Peyer's patch (tissue), 4 donors: ENCODE data around the gene COL26A1. TPM values are rescaled to one million over a fixed set of nuclear protein-coding genes. Genes with fewer than 3 reads are reported as not detected.

ENCODE experiments used
- DNase-seq, 3 donors: peaks; one replicate each; pipeline ENCODE4 v3.0.0-alpha.2; 2017 to 2019
- H3K27ac ChIP-seq, 4 donors: fragments of 200-600 bp; sonication (generic); one replicate each; pipeline ENCODE4 v1.5.1; 2016 to 2019
- H3K27me3 ChIP-seq, 2 donors: fragments of 200-600 bp; sonication (generic); one replicate each; pipeline ENCODE4 v1.5.1; 2019
- H3K36me3 ChIP-seq, 3 donors: fragments of 200-600 bp; sonication (generic); one replicate each; pipeline ENCODE4 v1.5.1; 2016 to 2019
- H3K4me1 ChIP-seq, 4 donors: fragments of 200-600 bp; sonication (generic); one replicate each; pipeline ENCODE4 v1.5.1; 2016 to 2019
- H3K4me3 ChIP-seq, 4 donors: fragments of 200-600 bp; sonication (generic); 1 replicate in 3 of 4; 2 replicates in 1 of 4; pipeline ENCODE4 v1.5.1; 2016 to 2019; ENCODE audit warnings: mild to moderate bottlenecking in 1 of 4
- H3K9me3 ChIP-seq, 4 donors: fragments of 200-600 bp; sonication (generic); one replicate each; pipeline ENCODE4 v1.5.1; 2016 to 2019; ENCODE audit warnings: mild to moderate bottlenecking in 1 of 4
- POLR2A ChIP-seq, 2 donors: fragments of 450-650 bp; IDR thresholded peaks; one replicate each; pipeline ENCODE4 v1.5.1; 2017; ENCODE audit warnings: antibody characterized with exemption in 2 of 2, mild to moderate bottlenecking in 2 of 2, moderate library complexity in 2 of 2
- total RNA-seq, 4 donors: library from RNA; depleted of rRNA; stranded (reverse); fragments of >200 nt; gene quantifications; one replicate each; pipeline ENCODE4 v1.1.0, GENCODE V29; 2016
- TF ChIP-seq, protein P1 (sequence below), 6 experiments: fragments of 450-650 bp in 4 of 6; fragments of 200-600 bp in 2 of 6; sonication (generic) in 1 of 6; IDR thresholded peaks; one replicate each; pipeline ENCODE4 v1.5.1; 2017 to 2019; ENCODE audit warnings: antibody characterized with exemption in 6 of 6, mild to moderate bottlenecking in 3 of 6, moderate library complexity in 1 of 6

The COL26A1 gene
- total RNA-seq, 4 donors from 2014 or later: not detected

DNA sequence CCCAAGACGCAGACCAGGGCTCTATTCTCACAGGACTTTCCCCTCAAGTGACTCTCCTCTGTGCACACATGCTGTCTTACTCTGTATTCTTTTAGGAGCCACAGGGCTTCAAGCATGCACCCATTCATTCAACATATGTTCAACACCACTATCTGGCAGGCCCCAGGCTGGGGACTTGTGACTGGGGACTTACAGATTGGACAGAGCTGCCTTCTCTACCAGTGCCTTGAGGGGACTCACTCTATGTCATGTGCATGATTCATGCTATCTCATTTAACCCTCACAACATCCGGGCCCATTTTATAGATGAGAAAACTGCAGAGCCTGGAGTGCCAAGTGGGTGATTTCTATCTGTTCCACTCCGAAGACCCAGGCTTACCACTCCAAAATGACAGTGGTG, 232.1 kb downstream of the COL26A1 start:
- TF ChIP-seq, protein P1, sequence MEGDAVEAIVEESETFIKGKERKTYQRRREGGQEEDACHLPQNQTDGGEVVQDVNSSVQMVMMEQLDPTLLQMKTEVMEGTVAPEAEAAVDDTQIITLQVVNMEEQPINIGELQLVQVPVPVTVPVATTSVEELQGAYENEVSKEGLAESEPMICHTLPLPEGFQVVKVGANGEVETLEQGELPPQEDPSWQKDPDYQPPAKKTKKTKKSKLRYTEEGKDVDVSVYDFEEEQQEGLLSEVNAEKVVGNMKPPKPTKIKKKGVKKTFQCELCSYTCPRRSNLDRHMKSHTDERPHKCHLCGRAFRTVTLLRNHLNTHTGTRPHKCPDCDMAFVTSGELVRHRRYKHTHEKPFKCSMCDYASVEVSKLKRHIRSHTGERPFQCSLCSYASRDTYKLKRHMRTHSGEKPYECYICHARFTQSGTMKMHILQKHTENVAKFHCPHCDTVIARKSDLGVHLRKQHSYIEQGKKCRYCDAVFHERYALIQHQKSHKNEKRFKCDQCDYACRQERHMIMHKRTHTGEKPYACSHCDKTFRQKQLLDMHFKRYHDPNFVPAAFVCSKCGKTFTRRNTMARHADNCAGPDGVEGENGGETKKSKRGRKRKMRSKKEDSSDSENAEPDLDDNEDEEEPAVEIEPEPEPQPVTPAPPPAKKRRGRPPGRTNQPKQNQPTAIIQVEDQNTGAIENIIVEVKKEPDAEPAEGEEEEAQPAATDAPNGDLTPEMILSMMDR (IDR thresholded peaks at IDR 0.05): no peak
- TF ChIP-seq POLR2A (IDR thresholded peaks at IDR 0.05): no peak
- no peak overlapping the region for H3K4me3 ChIP-seq
- no peaks in the 10 kb centered on the region for H3K9me3 ChIP-seq
- no peak for DNase-seq
- no peaks in the 10 kb centered on the region for H3K4me1 ChIP-seq
- no peak overlapping the region for H3K27ac ChIP-seq
- no peaks in the 10 kb centered on the region for H3K27me3 ChIP-seq
- no peaks in the 10 kb centered on the region for H3K36me3 ChIP-seq

DNA sequence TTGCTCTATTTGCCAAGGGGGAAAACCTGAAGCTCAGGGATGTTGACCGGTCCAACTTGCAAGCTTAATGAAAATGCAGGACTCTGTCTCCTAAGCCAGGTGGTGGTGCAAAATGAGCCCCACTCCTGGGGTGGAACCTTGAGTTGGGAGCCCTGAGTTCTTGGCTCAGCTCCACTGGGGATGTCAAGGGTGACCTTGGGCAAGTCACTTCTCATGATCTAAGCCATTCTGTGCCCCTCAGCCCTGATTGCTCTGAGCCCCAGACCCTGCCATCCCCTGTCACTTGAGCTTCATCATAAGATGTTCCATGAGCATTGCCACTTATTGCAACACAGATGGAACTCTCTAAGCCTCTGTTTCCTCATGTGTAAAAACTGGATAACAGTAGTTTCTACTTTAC, 232.6 kb downstream of the COL26A1 start:
- Histone ChIP-seq H3K36me3 (no peaks in the 10 kb centered on the region), H3K4me1 (no peaks in the 10 kb centered on the region), H3K4me3 (no peak overlapping the region), H3K27ac (no peak overlapping the region), H3K9me3 (no peaks in the 10 kb centered on the region), H3K27me3 (no peaks in the 10 kb centered on the region)
- DNase-seq: no peak
- TF ChIP-seq POLR2A (IDR thresholded peaks at IDR 0.05): no peak
- TF ChIP-seq, protein P1 (IDR thresholded peaks at IDR 0.05): no peak

DNA sequence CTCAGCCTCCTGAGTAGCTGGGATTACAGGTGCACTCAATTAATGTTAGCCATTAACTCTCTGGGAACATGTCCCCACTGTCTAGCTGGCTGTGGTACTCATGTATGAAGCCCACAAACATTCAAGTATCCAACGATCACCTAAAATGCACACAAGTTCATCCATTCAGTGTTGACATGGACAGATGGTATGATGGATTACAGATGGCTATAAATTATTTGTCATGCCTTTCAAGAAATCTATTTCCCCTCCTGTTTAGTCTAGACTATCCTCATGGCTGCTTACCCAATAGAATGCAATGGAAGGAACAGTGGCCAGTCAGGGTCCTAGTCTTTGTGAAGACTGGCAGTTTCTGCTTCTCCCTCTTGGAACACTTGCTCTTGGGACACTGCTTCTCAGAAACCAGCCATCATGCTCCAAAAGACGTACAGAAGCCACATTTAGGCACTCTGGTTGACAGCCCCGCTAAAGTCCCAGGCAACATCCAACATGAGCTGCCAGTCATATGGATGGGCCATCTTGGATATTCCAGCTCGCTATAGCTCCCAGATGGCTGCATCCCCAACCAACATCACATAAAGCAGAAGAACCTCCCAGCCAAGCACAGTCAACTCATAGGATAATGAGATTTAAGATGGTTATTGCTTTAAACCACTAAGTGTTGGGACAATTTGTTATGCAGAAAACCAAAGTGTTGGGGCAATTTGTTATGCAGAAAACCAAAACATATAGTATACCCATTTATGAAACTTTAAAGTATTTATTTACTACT, 233.3 kb downstream of the COL26A1 start:
- TF ChIP-seq, protein P1 (IDR thresholded peaks at IDR 0.05): no peak
- TF ChIP-seq POLR2A (IDR thresholded peaks at IDR 0.05): no peak
- DNase-seq: no peak
- Histone ChIP-seq H3K9me3 (no peaks in the 10 kb centered on the region), H3K27me3 (no peaks in the 10 kb centered on the region), H3K27ac (no peak overlapping the region), H3K4me1 (no peaks in the 10 kb centered on the region), H3K36me3 (no peaks in the 10 kb centered on the region), H3K4me3 (no peak overlapping the region)

DNA sequence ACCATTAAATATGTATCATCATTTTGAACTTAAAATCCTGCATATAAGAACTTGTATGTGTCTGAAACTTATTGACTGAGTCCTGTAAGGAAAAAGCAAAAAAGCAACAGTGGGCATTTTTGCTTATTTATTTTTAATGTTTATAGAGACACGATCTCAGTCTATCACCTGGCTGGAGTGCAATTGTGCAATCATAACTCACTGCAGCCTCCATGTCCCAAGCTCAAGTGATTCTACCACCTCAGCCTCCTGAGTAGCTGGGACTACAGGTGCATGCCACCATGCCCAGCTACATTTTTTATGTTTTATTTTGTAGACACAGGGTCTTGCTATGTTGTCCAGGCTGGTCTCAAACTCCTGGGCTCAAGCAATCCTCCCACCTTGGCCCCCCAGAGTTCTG, 234.2 kb downstream of the COL26A1 start:
- no peaks in the 10 kb centered on the region for H3K27me3 ChIP-seq

DNA sequence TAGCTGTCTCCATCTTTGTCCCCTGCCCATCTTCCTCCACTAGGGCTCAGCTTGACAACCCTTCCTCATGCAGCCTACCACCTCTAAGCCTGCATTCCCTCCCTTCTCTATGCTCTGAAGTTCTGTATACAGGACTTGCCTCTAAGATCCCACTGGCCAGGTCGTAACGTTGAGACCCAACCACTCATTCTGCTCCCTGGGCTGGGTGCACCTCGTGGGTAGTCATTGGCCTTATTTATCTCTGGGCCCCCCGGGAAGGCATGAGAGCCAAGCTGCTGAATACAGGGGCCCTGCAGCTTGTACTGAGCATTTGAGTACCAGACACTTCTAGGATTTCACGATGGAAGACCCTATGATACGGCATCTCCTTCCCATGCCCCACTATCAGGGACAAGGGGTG, 235.3 kb downstream of the COL26A1 start:
- Histone ChIP-seq H3K4me1 (no peaks in the 10 kb centered on the region), H3K27ac (peak overlapping the region in 1 of 4 donors; percentile 38)

More for the DNA sequence above, 234.2 kb downstream of the COL26A1 start:
- no peaks in the 10 kb centered on the region for H3K36me3 ChIP-seq
- H3K4me3 ChIP-seq: no peak overlapping the region
- no peak for DNase-seq
- no peak overlapping the region for H3K27ac ChIP-seq
- no peaks in the 10 kb centered on the region for H3K4me1 ChIP-seq
- no peaks in the 10 kb centered on the region for H3K9me3 ChIP-seq
- TF ChIP-seq POLR2A (IDR thresholded peaks at IDR 0.05): no peak
- TF ChIP-seq, protein P1 (IDR thresholded peaks at IDR 0.05): no peak

More for the DNA sequence above, 235.3 kb downstream of the COL26A1 start:
- no peaks in the 10 kb centered on the region for H3K36me3 ChIP-seq
- no peak overlapping the region for H3K4me3 ChIP-seq
- TF ChIP-seq, protein P1 (IDR thresholded peaks at IDR 0.05): no peak
- no peak for TF ChIP-seq POLR2A (IDR thresholded peaks at IDR 0.05)
- no peaks in the 10 kb centered on the region for H3K27me3 ChIP-seq
- H3K9me3 ChIP-seq: no peaks in the 10 kb centered on the region
- DNase-seq: no peak
